Lower lobe of right lung (tissue), 2 donors: ENCODE data around the gene BRF1. TPM values are rescaled to one million over a fixed set of nuclear protein-coding genes. Genes with fewer than 3 reads are reported as not detected.

ENCODE experiments used
- ATAC-seq, 2 donors: fragments of 200-7000 bp; cut with Tn5 transposase; one replicate each; pipeline ENCODE4 v1.9.1; 2020 to 2022; ENCODE audit warnings: mild to moderate bottlenecking in 2 of 2, moderate library complexity in 2 of 2
- DNase-seq: peaks from one replicate; pipeline ENCODE4 v3.0.0-alpha.2; 2020
- H3K27ac ChIP-seq: fragments of 200-600 bp; one replicate; pipeline ENCODE4 v1.8.0; 2022
- H3K27me3 ChIP-seq: fragments of 200-600 bp; one replicate; pipeline ENCODE4 v1.8.0; 2022; ENCODE audit warnings: low read depth
- H3K36me3 ChIP-seq: fragments of 200-600 bp; one replicate; pipeline ENCODE4 v1.8.0; 2022; ENCODE audit warnings: mild to moderate bottlenecking
- H3K4me1 ChIP-seq: fragments of 200-600 bp; one replicate; pipeline ENCODE4 v1.8.0; 2022
- H3K4me3 ChIP-seq: fragments of 200-600 bp; one replicate; pipeline ENCODE4 v1.8.0; 2022; ENCODE audit warnings: mild to moderate bottlenecking
- H3K9me3 ChIP-seq: fragments of 200-600 bp; one replicate; pipeline ENCODE4 v1.8.0; 2022
- CTCF ChIP-seq: fragments of 200-600 bp; IDR thresholded peaks from one replicate; pipeline ENCODE4 v1.8.0; 2022; ENCODE audit warnings: antibody characterized with exemption, mild to moderate bottlenecking
- intact Hi-C: fragments of 100-400 bp; cut with DNase I; formaldehyde crosslinking; loops from one replicate; pipeline ENCODE4 v1.11.0; 2022
- total RNA-seq: library from RNA; stranded (reverse); fragmentation: NEBNext Ultra II Directional; extraction: Animal tissue kit (Norgen Biotek cat#: 25700); gene quantifications from one replicate; pipeline ENCODE4 v1.2.1, GENCODE V29; 2021
- donor health status: DM: no; HTN: yes; CAD: no; lungs with severe emphysema.

The BRF1 gene
- total RNA-seq, 1 donor from 2014 or later, result 35.7 TPM

- Histone ChIP-seq H3K4me3 (no peak overlapping the region), H3K9me3 (no peaks in the 10 kb centered on the region), H3K4me1 (peaks cover 67% of the 10 kb centered on the region), H3K27ac (peak overlapping the region; percentile 80), H3K36me3 (no peaks in the 10 kb centered on the region), H3K27me3 (peaks cover 73% of the 10 kb centered on the region)
- ATAC-seq (no peak), DNase-seq (no peak)
- no peak for TF ChIP-seq CTCF
- intact Hi-C loops, result no loop called here
These were observed 105.8 kb downstream of the BRF1 start for GRCh38 chr14:105195051-105195450.

GRCh38 chr14:105193916-105194782, 106.7 kb downstream of the BRF1 start:
- Histone ChIP-seq H3K27me3 (peaks cover 64% of the 10 kb centered on the region), H3K27ac (peak overlapping the region; percentile 80)
- no peak for TF ChIP-seq CTCF

DNA sequence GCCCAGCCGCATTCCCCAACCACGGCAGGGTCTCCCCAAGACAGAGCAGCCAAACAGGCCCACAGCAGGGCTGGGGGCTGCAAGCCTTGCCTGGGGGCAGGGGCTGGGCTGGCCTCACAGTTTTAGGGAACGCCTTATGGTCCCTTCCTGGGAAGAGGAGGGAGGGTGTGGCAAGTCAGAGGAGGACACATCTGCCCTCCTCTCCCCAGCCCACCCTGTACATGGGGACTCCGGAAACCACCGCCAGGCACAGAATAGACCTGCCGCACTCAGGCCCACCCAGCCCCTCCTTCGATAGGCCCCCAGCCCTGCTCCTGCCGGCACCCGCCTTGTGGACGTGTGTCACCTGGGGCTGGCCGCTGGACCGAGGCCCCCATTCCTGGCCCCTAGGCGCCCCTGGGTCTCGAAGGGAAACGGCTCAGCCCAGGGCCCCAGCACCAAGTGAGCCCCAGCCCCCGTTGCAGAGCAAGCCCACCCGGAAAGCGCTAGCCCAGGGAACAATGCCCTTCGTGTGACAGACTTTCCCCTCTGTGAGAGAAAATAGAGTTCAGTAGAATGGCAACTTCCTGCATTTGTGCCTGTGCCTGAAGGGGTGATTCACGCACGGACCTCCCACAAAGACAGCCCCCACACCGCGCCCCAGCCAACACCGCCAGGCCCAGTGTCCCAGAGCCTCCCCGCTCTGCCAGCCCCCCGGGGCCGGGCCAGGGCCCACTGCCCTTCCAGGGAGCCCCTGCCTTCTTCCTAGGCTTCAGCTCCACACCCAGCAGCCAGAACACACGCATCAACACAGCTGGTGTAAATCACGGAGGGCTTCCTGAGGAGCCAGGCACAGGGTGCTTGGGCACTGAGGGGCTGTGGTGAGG, 107.7 kb downstream of the BRF1 start:
- no peak for ATAC-seq
- Histone ChIP-seq H3K4me1 (peaks cover 52% of the 10 kb centered on the region), H3K9me3 (no peaks in the 10 kb centered on the region), H3K4me3 (no peak overlapping the region), H3K27me3 (peaks cover 54% of the 10 kb centered on the region), H3K27ac (peak overlapping the region; percentile 78), H3K36me3 (no peaks in the 10 kb centered on the region)
- DNase-seq, result no peak
- no peak for TF ChIP-seq CTCF
- intact Hi-C loops, result no loop called here

More at GRCh38 chr14:105193916-105194782, 106.7 kb downstream of the BRF1 start:
- Histone ChIP-seq H3K4me1 (peaks cover 62% of the 10 kb centered on the region), H3K9me3 (no peaks in the 10 kb centered on the region), H3K36me3 (no peaks in the 10 kb centered on the region), H3K4me3 (no peak overlapping the region)
- DNase-seq, result no peak
- ATAC-seq, result no peak
- intact Hi-C loops, result no loop called here

GRCh38 chr14:105187935-105188524, 112.8 kb downstream of the BRF1 start:
- Histone ChIP-seq H3K36me3 (no peaks in the 10 kb centered on the region), H3K4me1 (peaks cover 3% of the 10 kb centered on the region), H3K27me3 (peaks cover 10% of the 10 kb centered on the region), H3K4me3 (no peak overlapping the region), H3K27ac (no peak overlapping the region), H3K9me3 (no peaks in the 10 kb centered on the region)
- peak; percentile 41 for TF ChIP-seq CTCF
- intact Hi-C loops, result no loop called here
- peak; percentile 76 for DNase-seq
- ATAC-seq, result peak; percentile 74 to 80

GRCh38 chr14:105187116-105187515, 113.7 kb downstream of the BRF1 start:
- no peak overlapping the region for H3K27ac ChIP-seq
- peak; percentile 80 to 83 for ATAC-seq
- intact Hi-C loops, result no loop called here

More at GRCh38 chr14:105187116-105187515, 113.7 kb downstream of the BRF1 start:
- Histone ChIP-seq H3K36me3 (no peaks in the 10 kb centered on the region), H3K27me3 (peaks cover 10% of the 10 kb centered on the region), H3K4me3 (no peak overlapping the region), H3K9me3 (no peaks in the 10 kb centered on the region), H3K4me1 (peaks cover 4% of the 10 kb centered on the region)
- no peak for TF ChIP-seq CTCF
- no peak for DNase-seq
